ENCODE results near the gene RIOK1. TPM values are rescaled to one million over a fixed set of nuclear protein-coding genes. Genes with fewer than 3 reads are reported as not detected.

Gene RIOK1
- total and polyA plus RNA-seq, 9 of the 15 experiments (the other 6 are each of a cell fraction or from before 2014, with no cell fraction given): 24.9 to 101 (median 52.2) TPM

DNA sequence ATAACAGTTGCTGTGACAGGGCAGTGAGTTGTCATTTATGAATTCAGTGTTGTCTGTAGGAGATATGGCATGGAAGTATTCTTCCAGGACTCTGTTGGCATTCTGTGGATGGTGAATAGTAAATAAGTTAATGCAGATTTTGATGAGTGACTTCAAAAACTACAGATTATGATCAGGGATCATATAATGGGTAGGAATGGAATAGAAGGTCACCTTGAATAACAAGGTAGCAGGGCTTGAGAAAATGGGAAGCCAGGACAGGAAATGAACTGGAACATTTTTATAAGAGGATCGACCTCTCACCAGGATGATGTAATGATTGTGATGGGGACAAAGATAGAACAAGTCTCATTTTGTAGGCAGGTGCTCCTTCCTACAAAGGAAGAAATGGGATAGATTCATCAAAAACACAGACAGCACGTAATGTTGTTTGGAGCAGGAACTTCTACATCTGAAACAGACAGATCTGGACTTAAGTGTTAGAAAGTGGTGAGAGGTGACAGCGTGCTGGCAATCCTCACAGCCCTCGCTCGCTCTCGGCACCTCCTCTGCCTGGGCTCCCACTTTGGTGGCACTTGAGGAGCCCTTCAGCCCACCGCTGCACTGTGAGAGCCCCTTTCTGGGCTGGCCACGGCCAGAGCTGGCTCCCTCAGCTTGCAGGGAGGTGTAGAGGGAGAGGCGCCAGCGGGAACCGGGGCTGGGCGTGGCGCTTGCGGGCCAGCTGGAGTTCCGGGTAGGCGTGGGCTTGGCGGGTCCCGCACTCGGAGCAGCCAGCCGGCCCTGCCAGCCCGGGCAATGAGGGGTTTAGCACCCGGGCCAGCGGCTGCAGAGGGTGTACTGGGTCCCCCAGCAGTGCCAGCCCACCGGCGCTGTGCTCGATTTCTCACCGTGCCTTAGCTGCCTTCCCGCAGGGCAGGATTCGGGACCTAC, 45.8 kb upstream of the RIOK1 start (continued):
- TF ChIP-seq, protein P1, sequence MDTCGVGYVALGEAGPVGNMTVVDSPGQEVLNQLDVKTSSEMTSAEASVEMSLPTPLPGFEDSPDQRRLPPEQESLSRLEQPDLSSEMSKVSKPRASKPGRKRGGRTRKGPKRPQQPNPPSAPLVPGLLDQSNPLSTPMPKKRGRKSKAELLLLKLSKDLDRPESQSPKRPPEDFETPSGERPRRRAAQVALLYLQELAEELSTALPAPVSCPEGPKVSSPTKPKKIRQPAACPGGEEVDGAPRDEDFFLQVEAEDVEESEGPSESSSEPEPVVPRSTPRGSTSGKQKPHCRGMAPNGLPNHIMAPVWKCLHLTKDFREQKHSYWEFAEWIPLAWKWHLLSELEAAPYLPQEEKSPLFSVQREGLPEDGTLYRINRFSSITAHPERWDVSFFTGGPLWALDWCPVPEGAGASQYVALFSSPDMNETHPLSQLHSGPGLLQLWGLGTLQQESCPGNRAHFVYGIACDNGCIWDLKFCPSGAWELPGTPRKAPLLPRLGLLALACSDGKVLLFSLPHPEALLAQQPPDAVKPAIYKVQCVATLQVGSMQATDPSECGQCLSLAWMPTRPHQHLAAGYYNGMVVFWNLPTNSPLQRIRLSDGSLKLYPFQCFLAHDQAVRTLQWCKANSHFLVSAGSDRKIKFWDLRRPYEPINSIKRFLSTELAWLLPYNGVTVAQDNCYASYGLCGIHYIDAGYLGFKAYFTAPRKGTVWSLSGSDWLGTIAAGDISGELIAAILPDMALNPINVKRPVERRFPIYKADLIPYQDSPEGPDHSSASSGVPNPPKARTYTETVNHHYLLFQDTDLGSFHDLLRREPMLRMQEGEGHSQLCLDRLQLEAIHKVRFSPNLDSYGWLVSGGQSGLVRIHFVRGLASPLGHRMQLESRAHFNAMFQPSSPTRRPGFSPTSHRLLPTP (IDR thresholded peaks at IDR 0.05; ENCODE audit: borderline replicate concordance, extremely low read depth, insufficient read length): no peak
- TF ChIP-seq POLR2A (conservative IDR thresholded peaks at IDR 0.05) (0 out of 2 replicates have a peak, but pooled peaks have one; percentile 30), HNRNPLL (IDR thresholded peaks at IDR 0.05; ENCODE audit: low read depth, low read length, poor library complexity, severe bottlenecking) (no peak), ZNF146 (CRISPR knock-in tag; IDR thresholded peaks at IDR 0.05; ENCODE audit: unreplicated experiment) (no peak), ZNF133 (CRISPR knock-in tag; IDR thresholded peaks at IDR 0.05) (no peak), ZBTB7A (IDR thresholded peaks at IDR 0.05; ENCODE audit: borderline replicate concordance, control insufficient read depth, low read depth, low read length) (no peak), KDM1A (IDR thresholded peaks at IDR 0.05) (no peak), CXXC5 (CRISPR knock-in tag; IDR thresholded peaks at IDR 0.05) (0 out of 2 replicates have a peak, but pooled peaks have one; percentile 15), BRCA1 (IDR thresholded peaks at IDR 0.05) (no peak), BRCA1 (CRISPR knock-in tag; IDR thresholded peaks at IDR 0.05) (no peak), PURB (CRISPR knock-in tag; IDR thresholded peaks at IDR 0.05; ENCODE audit: low read depth) (no peak), GATA2 (CRISPR knock-in tag; IDR thresholded peaks at IDR 0.05) (no peak), TSC22D4 (tag; IDR thresholded peaks at IDR 0.05) (no peak), ZNF217 (CRISPR knock-in tag; IDR thresholded peaks at IDR 0.05) (no peak)
- TF ChIP-seq, protein P2, sequence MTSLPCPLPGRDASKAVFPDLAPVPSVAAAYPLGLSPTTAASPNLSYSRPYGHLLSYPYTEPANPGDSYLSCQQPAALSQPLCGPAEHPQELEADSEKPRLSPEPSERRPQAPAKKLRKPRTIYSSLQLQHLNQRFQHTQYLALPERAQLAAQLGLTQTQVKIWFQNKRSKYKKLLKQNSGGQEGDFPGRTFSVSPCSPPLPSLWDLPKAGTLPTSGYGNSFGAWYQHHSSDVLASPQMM (CRISPR knock-in tag; IDR thresholded peaks at IDR 0.05): no peak
- TF ChIP-seq, protein P3, sequence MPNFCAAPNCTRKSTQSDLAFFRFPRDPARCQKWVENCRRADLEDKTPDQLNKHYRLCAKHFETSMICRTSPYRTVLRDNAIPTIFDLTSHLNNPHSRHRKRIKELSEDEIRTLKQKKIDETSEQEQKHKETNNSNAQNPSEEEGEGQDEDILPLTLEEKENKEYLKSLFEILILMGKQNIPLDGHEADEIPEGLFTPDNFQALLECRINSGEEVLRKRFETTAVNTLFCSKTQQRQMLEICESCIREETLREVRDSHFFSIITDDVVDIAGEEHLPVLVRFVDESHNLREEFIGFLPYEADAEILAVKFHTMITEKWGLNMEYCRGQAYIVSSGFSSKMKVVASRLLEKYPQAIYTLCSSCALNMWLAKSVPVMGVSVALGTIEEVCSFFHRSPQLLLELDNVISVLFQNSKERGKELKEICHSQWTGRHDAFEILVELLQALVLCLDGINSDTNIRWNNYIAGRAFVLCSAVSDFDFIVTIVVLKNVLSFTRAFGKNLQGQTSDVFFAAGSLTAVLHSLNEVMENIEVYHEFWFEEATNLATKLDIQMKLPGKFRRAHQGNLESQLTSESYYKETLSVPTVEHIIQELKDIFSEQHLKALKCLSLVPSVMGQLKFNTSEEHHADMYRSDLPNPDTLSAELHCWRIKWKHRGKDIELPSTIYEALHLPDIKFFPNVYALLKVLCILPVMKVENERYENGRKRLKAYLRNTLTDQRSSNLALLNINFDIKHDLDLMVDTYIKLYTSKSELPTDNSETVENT (CRISPR knock-in tag; IDR thresholded peaks at IDR 0.05): no peak
- TF ChIP-seq, protein P4, sequence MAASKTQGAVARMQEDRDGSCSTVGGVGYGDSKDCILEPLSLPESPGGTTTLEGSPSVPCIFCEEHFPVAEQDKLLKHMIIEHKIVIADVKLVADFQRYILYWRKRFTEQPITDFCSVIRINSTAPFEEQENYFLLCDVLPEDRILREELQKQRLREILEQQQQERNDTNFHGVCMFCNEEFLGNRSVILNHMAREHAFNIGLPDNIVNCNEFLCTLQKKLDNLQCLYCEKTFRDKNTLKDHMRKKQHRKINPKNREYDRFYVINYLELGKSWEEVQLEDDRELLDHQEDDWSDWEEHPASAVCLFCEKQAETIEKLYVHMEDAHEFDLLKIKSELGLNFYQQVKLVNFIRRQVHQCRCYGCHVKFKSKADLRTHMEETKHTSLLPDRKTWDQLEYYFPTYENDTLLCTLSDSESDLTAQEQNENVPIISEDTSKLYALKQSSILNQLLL (CRISPR knock-in tag; IDR thresholded peaks at IDR 0.05; ENCODE audit: borderline replicate concordance): no peak

All from K562 (cell line).